ENCODE results near the gene LIMK2.
A peak's percentile ranks its signal among the peaks of the same experiment; 100 is the strongest.
"Not testable (repeated sequence)": the region's sequence is repeated elsewhere in the genome, so short reads cannot be mapped to it uniquely, and the experiment has no call there.

LIMK2 gene

DNA sequence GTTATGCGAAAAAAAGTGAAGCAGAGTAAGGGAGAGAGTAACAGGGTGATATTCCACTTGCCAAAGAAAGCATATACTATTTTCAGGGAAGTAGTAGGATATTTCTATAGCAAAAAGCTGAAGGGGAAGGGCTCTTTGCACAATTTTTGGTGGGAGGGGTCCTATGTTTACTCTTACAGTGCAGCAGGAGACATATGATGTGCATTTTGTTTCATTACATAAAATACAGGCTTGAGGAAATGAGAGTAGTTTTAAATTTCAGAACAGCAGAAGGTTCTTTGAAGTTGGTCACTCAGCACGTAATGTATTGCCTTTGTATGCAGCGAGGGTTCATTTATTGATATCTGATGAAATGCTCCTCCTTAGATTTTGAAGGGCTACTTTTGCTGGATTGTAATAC, 83.3 kb downstream of the LIMK2 start:
- DNase-seq, result no peak

DNA sequence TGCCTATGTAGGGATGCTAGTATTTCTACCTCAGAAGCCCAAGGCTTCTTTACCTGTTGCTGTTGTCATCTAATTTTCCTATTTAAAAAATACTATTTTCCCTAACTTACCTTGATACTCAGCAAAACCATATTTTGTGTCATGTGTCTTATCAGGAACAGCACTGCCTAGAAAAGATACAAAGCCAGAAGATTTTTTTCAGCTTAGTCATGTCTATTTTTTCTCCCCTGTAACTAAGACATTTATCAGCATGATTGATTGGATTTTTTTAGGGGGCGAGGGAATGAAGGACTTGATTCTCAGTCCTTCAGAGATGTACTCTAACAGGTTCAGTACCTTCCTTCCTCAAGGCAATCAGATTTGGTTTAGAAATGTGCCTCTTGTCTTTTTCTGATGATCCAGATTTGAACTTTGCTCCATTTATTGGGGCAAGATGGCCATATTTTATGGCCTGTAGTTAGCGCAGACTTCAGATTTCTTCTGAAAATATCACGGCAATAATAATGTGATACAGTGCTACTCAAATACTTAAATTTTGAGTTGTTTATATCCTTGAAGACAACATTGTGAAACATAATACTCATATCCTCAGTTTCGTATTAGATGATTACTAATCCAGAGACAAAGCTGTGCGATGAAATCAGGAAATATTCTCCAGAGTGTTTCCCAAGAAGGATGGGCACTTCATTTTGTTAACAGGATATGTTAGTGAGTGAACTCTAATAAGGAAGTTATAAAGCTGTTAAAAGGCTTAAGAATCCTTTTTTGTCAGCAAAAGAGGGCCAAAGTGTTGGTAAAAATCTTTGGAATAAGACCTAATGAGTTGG, 83.9 kb downstream of the LIMK2 start:
- DNase-seq, result no peak

DNA sequence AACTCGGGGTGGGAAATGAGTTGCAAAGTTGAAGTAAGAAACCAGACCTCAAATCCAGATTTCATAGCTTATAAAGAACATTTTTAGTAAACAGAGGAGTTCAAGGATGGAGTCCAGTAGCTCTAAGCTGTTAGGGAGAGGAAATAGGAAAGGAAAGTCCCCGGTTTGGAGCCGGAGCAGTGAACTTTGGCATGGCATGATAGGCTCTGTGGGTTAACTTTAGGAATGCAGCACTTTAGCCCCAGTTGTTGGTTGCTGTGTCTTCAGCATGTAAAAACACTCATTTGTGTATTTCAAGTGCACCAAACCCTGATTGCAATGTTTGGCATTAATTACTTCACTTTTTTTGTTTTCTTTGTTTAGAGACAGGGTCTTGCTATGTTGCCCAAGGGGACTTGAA, 88.8 kb downstream of the LIMK2 start:
- no peak for DNase-seq

DNA sequence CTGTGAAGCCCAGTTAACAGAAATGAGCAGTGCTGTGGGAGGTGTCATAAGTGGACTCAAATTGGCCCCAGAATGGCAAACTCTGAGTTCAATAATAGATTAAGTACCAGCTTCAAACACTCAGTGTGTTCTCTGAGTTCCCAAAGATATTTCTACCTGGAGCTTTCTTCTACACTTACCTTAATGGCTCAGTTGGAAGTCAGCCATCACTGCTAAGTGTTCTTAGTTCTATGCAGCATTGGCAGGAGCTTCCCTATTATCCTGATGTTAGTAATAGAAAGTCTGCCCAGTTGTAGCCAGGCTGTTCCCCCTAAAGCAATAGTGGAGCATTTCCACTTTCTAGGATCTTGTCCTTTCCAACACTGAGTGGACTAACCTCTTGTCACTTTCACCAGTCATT, 89.9 kb downstream of the LIMK2 start:
- no peak for DNase-seq

DNA sequence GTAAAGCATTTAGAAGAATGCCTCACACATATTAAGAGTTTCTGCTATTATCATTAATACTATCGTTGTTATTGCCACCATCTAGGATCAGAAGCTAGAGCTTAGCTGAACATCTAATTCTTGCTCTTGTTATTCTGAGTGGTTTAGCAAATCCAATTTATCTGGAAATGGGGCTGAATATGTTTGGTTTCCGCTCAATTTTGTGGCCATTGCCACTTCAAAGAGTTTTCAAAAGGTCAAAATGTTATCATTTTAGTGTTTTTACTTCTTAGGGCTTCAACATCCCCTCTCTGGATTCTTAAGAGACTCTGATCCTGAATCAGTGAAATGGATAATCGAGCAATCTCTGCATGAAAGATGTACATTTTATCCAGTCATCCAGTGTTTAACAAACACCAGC, 90.4 kb downstream of the LIMK2 start:
- DNase-seq, result no peak

DNA sequence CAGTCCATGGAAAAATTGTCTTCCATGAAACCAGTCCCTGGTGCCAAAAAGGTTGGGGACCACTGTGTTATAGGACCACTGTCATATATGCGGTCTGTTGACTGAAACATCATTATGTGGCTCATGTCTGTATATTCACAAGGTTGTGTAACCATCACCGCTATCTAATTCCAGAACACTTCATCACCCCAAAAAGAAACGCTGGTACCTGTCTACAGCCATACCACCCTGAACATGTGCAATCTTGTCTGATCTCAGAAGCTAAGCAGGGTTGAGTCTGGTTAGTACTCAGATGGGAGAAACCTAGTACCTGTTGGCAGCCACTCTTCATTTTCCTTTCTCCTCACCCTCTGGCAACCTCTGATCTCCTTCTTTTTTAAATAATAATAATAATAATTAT, 93.1 kb downstream of the LIMK2 start:
- DNase-seq, result no peak

DNA sequence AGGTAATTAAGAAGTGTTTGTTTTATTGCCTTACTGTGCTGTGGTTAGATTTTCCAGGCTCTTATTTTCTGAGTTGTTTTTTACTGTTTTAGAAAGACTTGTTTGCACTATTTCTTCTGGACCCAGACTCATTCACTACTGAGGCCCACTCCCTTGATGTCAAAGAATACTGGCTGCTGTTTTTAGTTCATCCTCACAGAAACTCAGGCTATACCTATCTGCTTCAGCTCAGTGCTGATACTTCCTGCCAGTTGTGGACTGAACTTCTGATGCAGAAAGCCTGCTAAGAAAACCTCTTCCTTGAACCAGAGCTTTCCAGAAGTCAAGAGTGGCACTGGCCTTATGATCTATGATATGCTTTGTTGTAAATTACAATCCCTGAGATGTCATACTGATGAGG, 96.1 kb downstream of the LIMK2 start:
- no peak for DNase-seq

DNA sequence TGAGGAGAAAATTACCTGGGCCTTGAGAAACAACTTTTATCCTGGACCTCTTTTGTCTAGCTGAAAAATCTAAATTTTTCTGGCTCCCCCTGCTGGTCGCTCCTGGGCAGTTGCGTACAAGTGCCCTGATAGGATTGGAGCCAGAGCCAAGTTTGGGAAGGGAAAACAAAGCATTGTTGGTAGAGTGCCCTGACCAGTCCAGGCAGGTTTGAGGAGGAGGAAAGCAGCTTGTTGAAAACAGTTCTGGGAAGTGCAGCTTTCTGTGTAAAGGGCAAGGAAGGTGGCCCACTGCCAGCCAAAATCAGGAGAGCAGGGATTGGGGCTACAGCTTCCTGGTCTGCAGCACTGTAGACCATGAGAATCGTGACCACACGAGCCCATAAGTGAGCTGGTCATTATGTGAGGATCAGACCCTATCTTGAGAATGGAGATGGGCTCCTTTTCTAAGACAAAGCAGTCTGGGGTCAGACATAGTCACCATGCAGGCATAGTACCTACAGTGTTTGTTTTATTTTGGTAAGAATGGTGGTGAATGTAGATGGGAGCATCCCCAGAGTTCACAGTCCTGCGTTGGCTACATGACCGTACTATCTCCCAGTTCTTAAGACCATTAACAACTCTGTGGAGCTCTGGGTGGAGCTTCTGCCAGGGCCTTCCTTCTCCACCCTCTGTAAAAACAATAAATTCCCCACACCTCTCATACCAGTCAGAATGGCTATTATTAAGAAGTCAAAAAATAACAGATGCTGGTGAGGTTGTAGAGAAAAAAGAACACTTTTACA, 101.5 kb downstream of the LIMK2 start:
- peak; percentile 57 for DNase-seq

DNA sequence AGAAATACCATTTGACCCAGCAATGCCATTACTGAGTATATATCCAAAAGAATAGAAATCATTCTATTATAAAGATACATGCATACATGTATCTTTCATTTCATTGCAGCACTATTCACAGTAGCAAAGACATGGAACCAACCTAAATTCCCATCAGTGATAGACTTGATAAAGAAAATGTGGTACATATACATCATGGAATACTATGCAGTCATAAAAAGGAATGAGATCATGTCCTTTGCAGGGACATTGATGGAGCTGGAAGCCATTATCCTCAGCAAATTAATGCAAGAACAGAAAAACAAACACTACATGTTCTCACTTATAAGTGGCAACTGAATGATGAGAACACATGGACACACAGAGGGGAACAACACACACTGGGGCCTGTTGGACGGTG, 102.1 kb downstream of the LIMK2 start:
- DNase-seq, result not testable (repeated sequence)

DNA sequence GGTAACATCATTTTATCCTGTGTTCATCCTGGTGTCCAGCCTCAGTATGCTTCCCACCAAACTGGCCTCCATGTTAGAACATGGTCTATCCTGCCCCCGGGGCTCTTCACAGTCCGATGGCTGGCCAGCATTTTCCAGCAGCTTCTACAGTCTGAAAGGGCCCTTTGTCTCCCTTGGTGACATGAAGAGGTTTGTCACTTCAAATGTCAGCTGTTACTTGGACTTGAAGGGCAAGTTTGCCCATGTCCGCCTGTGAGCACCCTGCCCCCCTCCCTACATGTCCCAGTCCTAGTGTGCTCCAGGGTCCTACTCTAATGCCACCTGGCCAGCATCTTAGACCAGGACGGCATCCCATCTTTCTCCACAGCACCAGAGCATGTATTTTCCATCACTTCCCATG, 109.3 kb downstream of the LIMK2 start:
- DNase-seq, result no peak

DNA sequence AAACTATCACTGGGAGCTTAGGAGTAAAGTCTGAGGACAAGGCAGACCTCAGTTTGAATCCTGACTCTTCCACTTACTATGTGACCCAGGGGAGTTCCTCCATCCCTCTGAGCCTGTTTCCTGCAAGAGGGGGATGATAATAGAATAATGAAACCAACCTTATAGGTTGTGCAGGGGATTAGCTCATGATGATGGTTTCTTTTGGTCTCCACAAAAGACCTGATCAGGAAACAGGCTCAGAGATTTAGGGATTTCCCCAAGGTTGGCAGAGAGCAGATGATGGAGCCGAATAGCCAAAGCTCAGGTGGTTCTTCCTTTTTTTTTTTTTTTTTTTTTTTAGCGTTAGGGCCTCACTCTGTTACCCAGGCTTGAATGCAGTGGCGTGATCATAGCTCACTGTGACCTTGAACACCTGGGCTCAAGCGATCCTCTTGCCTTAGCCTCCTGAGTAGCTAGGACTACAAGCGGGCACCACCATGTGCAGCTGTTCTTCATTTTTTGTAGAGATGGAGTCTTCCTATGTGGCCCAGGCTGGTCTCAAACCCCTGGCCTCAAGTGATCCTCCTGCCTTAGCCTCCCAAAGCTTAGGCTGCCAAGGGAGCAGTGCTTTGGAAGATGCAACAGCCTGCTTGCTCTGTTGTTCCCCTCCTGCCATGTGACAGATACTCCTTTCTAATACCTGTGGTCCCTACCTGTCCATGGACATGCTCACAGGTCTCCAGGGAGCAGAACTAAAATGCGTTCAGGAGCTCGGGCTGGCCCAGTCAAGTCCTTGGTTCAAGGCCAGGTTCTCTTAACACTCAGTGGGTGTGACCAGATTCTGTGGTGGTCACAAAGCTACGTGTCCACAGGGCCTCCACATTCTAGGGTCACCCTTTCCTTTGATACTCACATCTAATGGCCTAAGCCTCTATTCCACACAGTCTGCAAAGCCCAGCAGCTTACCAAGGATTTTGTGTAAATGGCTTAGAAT, 111.8 kb downstream of the LIMK2 start:
- no peak for DNase-seq

DNA sequence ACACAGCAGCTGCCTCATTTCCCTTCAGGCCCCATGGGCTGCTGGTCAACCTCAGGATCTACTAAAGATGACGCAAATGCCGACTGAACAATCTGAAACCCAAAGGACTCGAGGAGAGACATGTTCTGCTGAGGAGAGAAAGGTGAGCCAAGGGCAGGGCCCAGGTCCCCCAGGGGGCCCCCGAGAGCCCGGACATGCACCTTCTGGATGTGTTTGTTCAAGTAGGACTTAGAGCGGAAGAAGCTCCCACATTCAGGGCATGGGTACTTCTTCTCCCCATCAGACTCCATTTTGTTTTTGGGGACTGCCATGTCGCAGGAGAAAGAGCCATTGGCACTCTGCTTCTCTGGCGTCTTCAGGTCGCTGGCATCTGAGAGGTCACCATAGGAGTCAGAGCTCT, 114.8 kb downstream of the LIMK2 start:
- no peak for DNase-seq

DNA sequence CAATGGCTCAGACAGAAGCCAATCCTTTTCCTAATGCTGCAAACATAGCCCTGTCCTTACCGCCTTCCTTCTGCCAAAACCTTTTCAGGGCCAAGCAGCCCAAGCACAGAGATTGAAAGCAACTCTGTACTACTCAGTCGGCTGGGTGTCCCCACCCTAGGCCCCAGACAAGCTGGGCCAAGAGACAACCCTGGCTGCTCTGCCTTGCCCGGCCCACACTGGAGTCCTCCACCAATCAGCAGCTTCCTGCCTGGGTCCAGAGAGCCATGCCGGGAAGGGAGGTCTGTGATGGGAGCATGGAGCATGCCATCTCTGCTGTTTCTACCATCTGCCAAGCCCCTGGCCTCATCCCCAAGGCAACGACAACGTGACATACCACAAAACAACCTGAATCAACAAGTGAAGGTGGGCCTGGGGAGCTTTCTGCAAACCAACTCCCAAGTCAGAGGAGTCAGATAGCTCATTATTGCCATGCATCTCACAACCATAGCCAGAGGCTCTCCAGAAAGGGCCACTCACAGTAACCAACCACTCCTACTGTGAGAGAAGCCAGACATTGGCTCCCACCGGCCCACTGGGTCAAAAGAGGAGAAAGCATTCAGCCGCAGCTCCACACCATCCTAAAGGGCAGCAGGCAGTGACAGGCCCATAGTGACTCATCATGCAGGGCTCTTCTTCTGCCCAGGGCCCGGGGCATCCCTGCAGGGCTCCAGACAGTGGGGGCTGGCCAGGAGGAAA, 115.9 kb downstream of the LIMK2 start:
- DNase-seq, result no peak

DNA sequence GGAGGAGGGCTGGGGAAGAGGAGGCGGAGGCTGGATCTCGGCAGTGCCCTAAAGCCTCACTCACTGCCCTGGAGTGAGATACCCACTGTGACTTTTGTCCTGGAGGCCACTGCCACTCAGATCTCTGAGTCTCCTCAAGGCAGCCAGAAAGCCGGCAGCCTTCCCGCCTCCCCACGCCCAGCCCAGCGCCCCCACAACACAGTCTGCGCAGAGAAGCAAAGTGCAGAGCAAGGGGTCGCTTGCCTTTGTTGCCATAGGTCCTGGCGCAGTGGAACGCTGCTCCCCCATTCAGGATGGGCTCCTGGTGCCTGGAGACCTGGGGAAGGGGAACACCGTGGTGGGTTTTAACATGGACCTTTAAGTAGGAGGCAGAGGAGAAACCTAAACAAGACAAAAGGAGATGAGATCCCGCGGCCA, 116.5 kb downstream of the LIMK2 start:
- no peak for DNase-seq

DNA sequence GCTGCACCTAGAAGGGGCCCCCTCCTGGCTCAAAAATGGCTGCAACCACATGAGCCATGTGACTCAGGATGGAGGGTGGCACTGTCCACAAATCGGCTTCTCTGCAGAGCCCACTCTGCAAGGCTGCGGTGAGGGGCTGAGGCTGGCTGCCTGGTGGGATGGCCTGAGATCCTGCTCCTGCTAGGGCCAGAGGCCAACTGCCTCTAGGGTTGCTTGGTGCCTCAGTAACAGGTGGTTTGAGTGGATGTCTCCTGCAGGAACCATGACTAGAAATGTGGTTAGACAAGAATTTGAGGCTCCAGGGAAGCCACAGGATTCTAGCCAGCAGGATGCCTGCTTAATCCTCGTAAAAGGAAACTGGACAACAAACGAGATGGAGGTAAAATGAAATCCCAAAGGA, 116.9 kb downstream of the LIMK2 start:
- no peak for DNase-seq
